Measurements from ENCODE around the gene ZNF428. TPM values are rescaled to one million over a fixed set of nuclear protein-coding genes. Genes with fewer than 3 reads are reported as not detected.

ZNF428 gene
- total RNA-seq, 2 experiments from 2014 or later = 28.5 to 98.1 TPM

GRCh38 chr19:43574424-43575155 is 44.8 kb downstream of the ZNF428 start:
- Histone ChIP-seq H3K4me1 (ENCODE audit: insufficient read depth, low read length, poor library complexity, severe bottlenecking) (peaks cover 12% of the 10 kb centered on the region), H3K79me2 (ENCODE audit: insufficient read depth, low read depth, low read length) (peaks cover 11% of the 10 kb centered on the region; the same call in 1 of the 2 replicates), H3K4me2 (ENCODE audit: low read length) (peak overlapping the region; percentile 96), H3K9me3 (ENCODE audit: low read length) (no peaks in the 10 kb centered on the region), H2AFZ (ENCODE audit: low read length) (peak overlapping the region; percentile 59; the same call in 1 of the 2 replicates), H3K27ac (ENCODE audit: low read depth, low read length, poor library complexity, severe bottlenecking) (peak overlapping the region; percentile 37), H3K36me3 (ENCODE audit: insufficient read depth, low read length) (peaks cover 10% of the 10 kb centered on the region), H3K4me3 (ENCODE audit: low read depth, low read length, poor library complexity, severe bottlenecking) (peak overlapping the region; percentile 89), H4K20me1 (ENCODE audit: insufficient read depth, low read length) (no peaks in the 10 kb centered on the region), H3K9me2 (ENCODE audit: insufficient read depth, low read length) (no peaks in the 10 kb centered on the region)
- BruUV-seq (replicated peaks) = TSS peak; percentile 68
- DNase-seq (ENCODE audit: low spot score) = no peak
- TF ChIP-seq EZH2phosphoT487 (IDR thresholded peaks at IDR 0.05; ENCODE audit: borderline replicate concordance, low read depth, low read length) = no peak
- TF ChIP-seq, protein P1, sequence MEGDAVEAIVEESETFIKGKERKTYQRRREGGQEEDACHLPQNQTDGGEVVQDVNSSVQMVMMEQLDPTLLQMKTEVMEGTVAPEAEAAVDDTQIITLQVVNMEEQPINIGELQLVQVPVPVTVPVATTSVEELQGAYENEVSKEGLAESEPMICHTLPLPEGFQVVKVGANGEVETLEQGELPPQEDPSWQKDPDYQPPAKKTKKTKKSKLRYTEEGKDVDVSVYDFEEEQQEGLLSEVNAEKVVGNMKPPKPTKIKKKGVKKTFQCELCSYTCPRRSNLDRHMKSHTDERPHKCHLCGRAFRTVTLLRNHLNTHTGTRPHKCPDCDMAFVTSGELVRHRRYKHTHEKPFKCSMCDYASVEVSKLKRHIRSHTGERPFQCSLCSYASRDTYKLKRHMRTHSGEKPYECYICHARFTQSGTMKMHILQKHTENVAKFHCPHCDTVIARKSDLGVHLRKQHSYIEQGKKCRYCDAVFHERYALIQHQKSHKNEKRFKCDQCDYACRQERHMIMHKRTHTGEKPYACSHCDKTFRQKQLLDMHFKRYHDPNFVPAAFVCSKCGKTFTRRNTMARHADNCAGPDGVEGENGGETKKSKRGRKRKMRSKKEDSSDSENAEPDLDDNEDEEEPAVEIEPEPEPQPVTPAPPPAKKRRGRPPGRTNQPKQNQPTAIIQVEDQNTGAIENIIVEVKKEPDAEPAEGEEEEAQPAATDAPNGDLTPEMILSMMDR (conservative IDR thresholded peaks at IDR 0.05; ENCODE audit: low read length) = no peak
- CTCF ChIA-PET (ENCODE audit: unreplicated experiment) = no interaction called here
- POLR2A ChIA-PET = interaction anchor here (0.6 to 1.3 kb wide), 5 partner anchors 9 to 201 kb away, joined by 3 to 8 read pairs (median 3); partner anchors contain the start of genes IRGQ and ZNF576
- intact Hi-C loops (cut with micrococcal nuclease; ENCODE audit: unreplicated experiment) = loop anchor here (1.0 kb wide), 1 partner anchor 22 kb away; the partner anchor contains the start of genes IRGQ and ZNF576

DNA sequence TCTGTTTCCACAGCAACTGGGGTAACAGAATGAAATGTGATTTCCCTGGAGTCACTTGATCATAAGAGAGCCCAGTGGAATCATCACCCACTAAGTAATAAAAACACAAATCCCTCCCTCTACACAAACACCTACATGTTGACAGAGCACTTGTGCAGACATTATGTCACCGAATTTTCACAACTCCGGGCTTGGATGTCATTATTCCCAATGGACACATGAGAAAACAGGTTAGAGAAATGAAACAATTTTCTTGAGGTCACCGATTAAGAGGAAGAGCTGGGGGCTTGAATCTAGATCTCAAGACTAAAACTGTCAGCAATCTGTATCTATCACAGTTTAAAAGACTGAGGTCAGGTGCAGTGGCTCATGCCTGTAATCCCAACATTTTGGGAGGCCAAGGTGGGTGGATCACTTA is 47.2 kb downstream of the ZNF428 start:
- CTCF ChIA-PET (ENCODE audit: unreplicated experiment) = no interaction called here
- no peak for DNase-seq (ENCODE audit: low spot score)
- no peak overlapping the region for H3K4me2 ChIP-seq (ENCODE audit: low read length)
- no peaks in the 10 kb centered on the region for H3K9me2 ChIP-seq (ENCODE audit: insufficient read depth, low read length)
- no peaks in the 10 kb centered on the region for H4K20me1 ChIP-seq (ENCODE audit: insufficient read depth, low read length)
- peaks cover 12% of the 10 kb centered on the region for H3K4me1 ChIP-seq (ENCODE audit: insufficient read depth, low read length, poor library complexity, severe bottlenecking)
- H3K4me3 ChIP-seq (ENCODE audit: low read depth, low read length, poor library complexity, severe bottlenecking) = no peak overlapping the region
- no peak overlapping the region for H2AFZ ChIP-seq (ENCODE audit: low read length)
- no TSS peak for BruUV-seq (replicated peaks)
- H3K9me3 ChIP-seq (ENCODE audit: low read length) = no peaks in the 10 kb centered on the region
- H3K27ac ChIP-seq (ENCODE audit: low read depth, low read length, poor library complexity, severe bottlenecking) = no peak overlapping the region
- intact Hi-C loops (cut with micrococcal nuclease; ENCODE audit: unreplicated experiment) = no loop called here
- peaks cover 11% of the 10 kb centered on the region; the same call in 1 of the 2 replicates for H3K79me2 ChIP-seq (ENCODE audit: insufficient read depth, low read depth, low read length)
- no peak for TF ChIP-seq EZH2phosphoT487 (IDR thresholded peaks at IDR 0.05; ENCODE audit: borderline replicate concordance, low read depth, low read length)
- TF ChIP-seq, protein P1 (conservative IDR thresholded peaks at IDR 0.05; ENCODE audit: low read length) = no peak
- peaks cover 10% of the 10 kb centered on the region for H3K36me3 ChIP-seq (ENCODE audit: insufficient read depth, low read length)
- POLR2A ChIA-PET = no interaction called here
